Right hindlimb (tissue), 1 donor: ENCODE results near the gene TRAFD1.
A peak's percentile ranks its signal among the peaks of the same experiment; 100 is the strongest.

Experiments used
- DNase-seq: peaks from one replicate; pipeline ENCODE4 v3.0.0-alpha.2; 2018

The TRAFD1 gene

GRCh38 chr12:112178796-112179195 lies 53.4 kb downstream of the TRAFD1 start:
- DNase-seq, result no peak

GRCh38 chr12:112179341-112179740 lies 54.0 kb downstream of the TRAFD1 start:
- DNase-seq, result no peak

DNA sequence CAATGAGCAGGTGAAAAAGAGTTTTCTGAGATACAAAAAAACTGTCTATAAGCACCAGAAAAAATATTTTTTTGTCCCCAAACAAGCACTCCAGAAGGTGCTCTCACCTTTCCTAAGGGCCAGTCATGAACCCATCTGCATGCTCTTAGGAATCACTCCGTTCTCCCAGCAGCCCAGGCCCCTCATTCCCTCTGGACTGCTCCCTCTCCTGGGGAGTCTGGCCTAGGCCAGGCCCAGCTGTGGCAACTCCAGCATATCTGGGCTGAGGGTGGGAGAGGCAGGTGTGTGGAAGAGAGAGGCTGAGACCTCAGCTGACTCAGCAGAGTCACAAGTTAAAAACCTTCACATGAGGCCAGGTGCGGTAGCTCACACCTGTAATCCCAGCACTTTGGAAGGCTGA lies 54.6 kb downstream of the TRAFD1 start:
- no peak for DNase-seq

DNA sequence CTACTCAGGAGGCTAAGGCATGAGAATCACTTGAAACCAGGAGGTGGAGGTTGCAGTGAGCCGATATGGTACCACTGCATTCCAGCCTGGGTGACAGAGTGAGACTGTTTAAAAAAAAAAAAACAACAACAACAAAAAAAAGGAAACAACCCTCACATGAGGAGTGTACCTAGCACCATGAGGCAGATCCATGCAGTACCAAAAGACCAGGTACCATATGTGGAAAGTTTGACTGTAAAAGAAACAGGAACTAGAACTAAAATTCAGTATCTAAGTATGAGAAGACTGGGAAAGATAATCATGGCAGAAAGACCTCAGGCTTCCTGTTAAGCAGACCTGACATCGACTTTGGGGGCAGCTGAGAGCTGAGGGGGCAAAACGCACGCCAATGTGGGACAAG lies 55.1 kb downstream of the TRAFD1 start:
- DNase-seq, result no peak

GRCh38 chr12:112182499-112182898 lies 57.1 kb downstream of the TRAFD1 start:
- DNase-seq, result peak; percentile 56

DNA sequence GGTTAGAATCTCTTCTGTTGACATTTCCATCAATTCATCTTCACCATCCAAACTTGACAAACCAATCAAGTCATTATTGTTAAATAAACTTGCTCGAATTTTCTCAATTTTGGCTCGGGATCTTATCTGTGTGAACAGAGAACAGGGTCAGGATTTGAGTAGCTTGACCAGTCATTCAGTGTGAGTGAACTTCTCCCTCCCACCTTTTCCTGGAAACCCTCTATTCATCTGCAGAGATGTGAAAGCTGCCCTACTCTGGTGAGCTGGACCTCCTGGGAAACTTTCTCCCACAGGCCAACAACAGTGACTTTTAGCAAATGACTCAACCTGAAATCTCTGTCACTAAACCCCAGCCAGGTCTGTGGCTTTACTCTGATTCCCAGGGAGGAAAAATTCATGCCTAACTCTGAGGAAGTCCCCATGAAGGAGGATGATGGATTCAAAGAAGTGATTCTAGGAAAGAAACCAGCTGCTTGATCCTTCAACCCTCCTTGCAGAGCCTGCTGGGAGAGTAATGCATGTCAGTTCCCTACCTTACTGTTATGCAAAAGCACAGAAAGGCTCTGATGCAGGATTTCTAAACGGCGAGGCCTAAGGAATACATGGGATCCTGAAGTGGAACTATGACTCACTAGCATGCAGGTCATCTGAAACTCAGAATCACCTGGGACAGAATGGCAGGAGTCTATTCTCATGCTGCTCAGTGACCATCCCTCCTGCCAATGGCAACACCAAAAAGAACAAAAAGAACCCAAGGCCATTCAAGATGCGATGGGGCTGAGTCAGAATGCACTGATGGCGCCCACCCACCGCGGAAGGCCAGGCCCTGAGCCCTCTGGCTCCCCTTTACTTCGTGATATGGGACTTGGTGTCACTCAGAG lies 58.0 kb downstream of the TRAFD1 start:
- no peak for DNase-seq

GRCh38 chr12:112184056-112184887 lies 58.9 kb downstream of the TRAFD1 start:
- DNase-seq, result no peak

DNA sequence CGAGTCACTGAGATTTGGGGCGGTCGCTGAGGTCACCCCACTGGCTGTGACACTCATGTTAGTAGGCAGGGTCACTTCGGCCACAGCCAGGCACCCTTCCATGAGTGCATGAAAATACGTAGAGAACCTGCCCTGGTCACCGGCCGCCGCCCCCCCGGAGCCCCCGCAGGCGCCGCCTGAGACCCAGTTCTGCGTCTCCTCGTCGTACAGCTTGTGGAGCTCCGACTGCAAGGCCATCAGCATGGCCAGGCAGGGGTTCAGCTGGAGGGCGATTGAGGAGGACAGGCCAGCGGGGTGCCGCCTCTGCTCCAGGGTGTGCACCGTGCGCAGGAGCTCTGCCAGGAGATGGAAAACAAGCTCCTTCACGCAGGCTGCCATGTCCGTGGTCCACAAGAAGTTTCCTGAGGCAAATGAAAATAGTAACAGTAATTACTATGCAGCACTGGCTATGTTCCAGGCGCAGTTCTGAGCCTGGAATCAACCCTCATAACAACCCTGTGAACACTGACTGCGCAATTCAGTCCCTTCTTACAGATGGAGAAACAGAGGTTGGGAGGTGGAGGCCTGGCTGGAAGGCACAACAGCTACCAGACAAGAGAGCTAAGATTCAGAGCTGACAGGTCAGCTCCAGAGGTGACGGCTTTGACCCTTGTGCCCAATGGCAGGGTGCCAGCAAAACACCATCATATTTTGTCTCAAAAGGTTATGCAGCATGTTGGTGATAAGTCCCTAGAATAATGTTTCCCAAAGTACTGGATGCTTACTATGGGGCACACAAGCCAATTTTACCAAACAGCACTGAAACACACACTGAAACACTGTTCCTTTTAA lies 59.9 kb downstream of the TRAFD1 start:
- DNase-seq, result no peak

GRCh38 chr12:112188130-112188830 lies 62.9 kb downstream of the TRAFD1 start:
- DNase-seq, result no peak

DNA sequence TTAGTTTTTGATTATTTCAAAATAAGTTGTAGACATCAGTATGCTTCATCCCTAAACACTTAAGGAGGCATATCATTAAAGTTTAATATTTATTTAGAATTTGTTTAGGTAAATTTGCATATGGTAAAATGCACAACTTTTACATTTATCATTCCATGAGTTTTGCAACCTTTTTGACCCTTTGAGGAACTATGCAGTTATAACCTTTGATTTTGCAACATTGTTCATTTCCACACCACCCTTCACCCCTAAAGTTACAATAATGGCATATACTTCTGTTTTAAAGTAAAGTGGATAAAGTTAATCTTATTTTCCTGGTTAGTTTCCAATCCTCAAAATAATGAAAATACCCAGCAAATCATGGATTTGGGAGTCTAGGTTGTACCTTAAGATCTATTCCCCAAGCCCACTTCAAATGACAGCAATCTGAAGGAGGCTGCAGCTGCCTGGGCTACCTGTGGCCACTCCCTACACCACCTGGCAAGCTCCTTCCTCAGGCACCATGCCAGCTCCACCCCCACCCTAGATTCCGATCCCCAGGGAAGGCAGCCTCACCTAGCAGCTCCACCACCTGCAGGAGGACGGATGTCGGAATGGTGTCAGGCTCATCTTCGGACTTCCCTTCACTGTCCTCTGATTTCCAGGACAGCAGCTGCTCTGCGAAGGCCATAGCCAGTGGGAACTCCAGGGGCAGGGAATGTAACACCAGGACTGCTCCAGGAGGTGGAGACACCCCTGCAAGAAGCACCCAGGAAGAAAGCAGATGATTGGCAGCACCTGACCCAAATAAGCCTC lies 65.1 kb downstream of the TRAFD1 start:
- no peak for DNase-seq

GRCh38 chr12:112191201-112191600 lies 65.8 kb downstream of the TRAFD1 start:
- DNase-seq, result no peak

DNA sequence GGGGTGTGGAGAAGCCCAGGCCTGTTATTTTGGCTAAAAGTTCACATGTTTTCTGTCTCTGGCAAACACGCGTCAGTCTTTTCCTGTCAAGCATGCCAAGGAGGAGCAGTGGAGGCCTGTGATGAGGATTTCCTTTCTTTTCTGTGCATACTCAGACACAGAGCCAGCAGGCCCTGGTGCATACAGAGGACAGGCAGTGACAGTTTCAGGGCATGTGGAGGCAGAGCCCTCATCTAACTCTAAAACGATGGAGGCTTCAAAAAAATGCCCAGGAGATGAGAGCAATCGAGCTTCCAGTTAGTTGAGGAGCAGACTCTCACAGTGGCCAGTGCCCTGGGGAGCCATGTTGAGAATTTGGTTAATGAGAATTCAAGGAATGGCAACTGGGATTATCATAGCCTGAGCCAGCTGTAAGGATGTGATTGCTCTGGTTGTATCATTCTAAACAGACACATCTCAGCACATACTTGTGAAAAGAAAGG lies 66.5 kb downstream of the TRAFD1 start:
- DNase-seq, result no peak

- DNase-seq, result no peak
Measured at GRCh38 chr12:112192475-112192874, 67.1 kb downstream of the TRAFD1 start.

DNA sequence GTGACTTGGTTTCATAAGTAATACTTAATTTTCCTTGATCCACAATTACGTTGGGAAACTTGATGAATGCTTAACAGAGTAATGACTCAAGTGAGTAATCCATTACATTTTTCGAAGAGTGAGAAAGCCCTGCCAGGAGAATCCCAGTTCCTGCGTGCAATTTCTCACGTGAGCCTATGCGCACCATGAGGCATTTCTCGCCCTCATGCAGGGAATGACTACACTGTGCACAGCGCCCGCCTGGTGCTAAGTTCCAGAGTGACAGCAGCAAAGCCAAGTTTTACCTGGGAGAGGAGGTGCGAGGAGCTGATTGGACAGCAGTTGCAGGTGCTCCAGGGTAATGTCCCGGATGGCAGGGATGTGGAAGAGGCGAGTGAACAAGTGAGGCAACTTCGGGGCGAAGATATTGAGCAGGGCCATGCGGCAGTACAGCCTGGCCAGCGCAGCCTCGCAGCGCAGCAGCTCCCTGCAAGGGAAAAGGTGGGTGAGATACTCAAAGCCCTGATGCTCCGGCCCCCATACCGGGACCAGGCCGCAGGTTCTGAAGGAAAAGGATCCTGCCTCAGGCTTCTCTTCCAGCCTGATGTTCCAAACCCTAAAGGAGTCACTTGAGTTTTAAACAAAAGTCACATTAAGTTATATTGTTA lies 69.4 kb downstream of the TRAFD1 start:
- DNase-seq, result no peak

GRCh38 chr12:112196196-112196875 lies 71.0 kb downstream of the TRAFD1 start:
- no peak for DNase-seq

DNA sequence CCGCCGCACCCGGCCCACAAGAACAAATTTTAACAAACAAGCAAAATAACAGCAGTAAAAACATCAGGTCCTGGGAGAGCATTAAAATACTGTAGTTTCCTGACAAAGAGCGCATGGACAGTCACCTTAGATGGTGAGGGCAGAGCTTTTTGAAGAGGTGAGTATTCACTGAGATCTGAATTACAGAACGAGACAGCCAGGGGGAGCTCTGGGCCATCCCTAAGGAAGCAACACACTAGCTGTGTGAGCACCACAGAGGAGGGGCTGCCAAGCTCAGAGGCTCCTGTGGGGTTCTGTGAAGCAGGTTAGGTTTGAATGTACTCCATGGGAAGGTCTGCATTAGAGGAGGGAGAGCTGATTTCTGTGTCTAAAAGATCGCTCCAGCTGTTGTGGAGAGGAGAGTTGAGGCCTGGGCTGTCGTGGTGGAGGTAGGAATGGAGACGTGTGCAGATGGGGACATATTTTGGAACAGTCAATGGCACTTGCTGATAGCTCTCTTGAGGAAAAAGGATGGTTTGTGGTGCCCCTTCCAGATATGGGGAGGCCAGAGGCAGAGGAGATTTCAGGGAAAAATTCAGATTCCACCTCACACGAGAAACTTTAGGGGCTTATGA lies 72.9 kb downstream of the TRAFD1 start:
- peak; percentile 43 for DNase-seq

GRCh38 chr12:112199136-112199535 lies 73.8 kb downstream of the TRAFD1 start:
- no peak for DNase-seq
